Measurements from ENCODE around the gene FGFR2. TPM values are rescaled to one million over a fixed set of nuclear protein-coding genes. Genes with fewer than 3 reads are reported as not detected.

The FGFR2 gene
- total RNA-seq, 4 donors from 2014 or later, result 0.11 to 0.31 (median 0.22) TPM; not detected in 1

GRCh38 chr10:121531076-121531829 lies 67.0 kb downstream of the FGFR2 start:
- H3K36me3 ChIP-seq, result no peaks in the 10 kb centered on the region
- no peak overlapping the region for H3K4me3 ChIP-seq
- intact Hi-C loops (cut with DNase I; ENCODE audit: low total_unique reads) (no loop called here), in situ Hi-C loops (cut with MboI; ENCODE audit: low sequenced_read_pairs in 4 of 4) (no loop called here)
- no peaks in the 10 kb centered on the region for H3K27me3 ChIP-seq
- no peaks in the 10 kb centered on the region for H3K9me3 ChIP-seq
- H3K27ac ChIP-seq, result no peak overlapping the region
- DNase-seq (no peak), ATAC-seq (no peak)
- no peaks in the 10 kb centered on the region for H3K4me1 ChIP-seq
- TF ChIP-seq CTCF (IDR thresholded peaks at IDR 0.05 in 4 of 5, conservative IDR thresholded peaks at IDR 0.05 in 1 of 5) (no peak), POLR2A (IDR thresholded peaks at IDR 0.05) (no peak)

- intact Hi-C loops (cut with DNase I; ENCODE audit: low total_unique reads), result no loop called here
- TF ChIP-seq CTCF (IDR thresholded peaks at IDR 0.05 in 4 of 5, conservative IDR thresholded peaks at IDR 0.05 in 1 of 5) (no peak), POLR2A (IDR thresholded peaks at IDR 0.05) (no peak)
- Histone ChIP-seq H3K36me3 (no peaks in the 10 kb centered on the region), H3K27ac (no peak overlapping the region), H3K9me3 (no peaks in the 10 kb centered on the region), H3K4me1 (no peaks in the 10 kb centered on the region), H3K4me3 (no peak overlapping the region), H3K27me3 (no peaks in the 10 kb centered on the region)
- in situ Hi-C loops (cut with MboI; ENCODE audit: low sequenced_read_pairs in 4 of 4), result no loop called here
- DNase-seq (no peak), ATAC-seq (no peak)
Measured at GRCh38 chr10:121530481-121531075, 67.7 kb downstream of the FGFR2 start.

- no peak for TF ChIP-seq CTCF (IDR thresholded peaks at IDR 0.05 in 4 of 5, conservative IDR thresholded peaks at IDR 0.05 in 1 of 5)
- no peak for TF ChIP-seq POLR2A (IDR thresholded peaks at IDR 0.05)
- no peak overlapping the region for H3K27ac ChIP-seq
- H3K4me1 ChIP-seq, result no peaks in the 10 kb centered on the region
- no peaks in the 10 kb centered on the region for H3K9me3 ChIP-seq
- H3K27me3 ChIP-seq, result no peaks in the 10 kb centered on the region
- H3K36me3 ChIP-seq, result no peaks in the 10 kb centered on the region
- intact Hi-C loops (cut with DNase I; ENCODE audit: low total_unique reads), result no loop called here
- no peak overlapping the region for H3K4me3 ChIP-seq
- no peak for ATAC-seq
- in situ Hi-C loops (cut with MboI; ENCODE audit: low sequenced_read_pairs in 4 of 4), result no loop called here
- DNase-seq, result no peak
Measured at GRCh38 chr10:121527690-121528089, 70.6 kb downstream of the FGFR2 start.

GRCh38 chr10:121526801-121527221 lies 71.4 kb downstream of the FGFR2 start:
- DNase-seq (no peak), ATAC-seq (no peak)
- Histone ChIP-seq H3K36me3 (no peaks in the 10 kb centered on the region), H3K4me3 (no peak overlapping the region), H3K9me3 (no peaks in the 10 kb centered on the region), H3K4me1 (no peaks in the 10 kb centered on the region), H3K27ac (no peak overlapping the region), H3K27me3 (no peaks in the 10 kb centered on the region)
- intact Hi-C loops (cut with DNase I; ENCODE audit: low total_unique reads) (no loop called here), in situ Hi-C loops (cut with MboI; ENCODE audit: low sequenced_read_pairs in 4 of 4) (no loop called here)
- no peak for TF ChIP-seq POLR2A (IDR thresholded peaks at IDR 0.05)
- no peak for TF ChIP-seq CTCF (IDR thresholded peaks at IDR 0.05 in 4 of 5, conservative IDR thresholded peaks at IDR 0.05 in 1 of 5)

Data from gastrocnemius medialis (tissue), 4 donors.